ENCODE results near the gene PRIM2.
"Not testable (repeated sequence)": the region's sequence is repeated elsewhere in the genome, so short reads cannot be mapped to it uniquely, and the experiment has no call there.

The PRIM2 gene

DNA sequence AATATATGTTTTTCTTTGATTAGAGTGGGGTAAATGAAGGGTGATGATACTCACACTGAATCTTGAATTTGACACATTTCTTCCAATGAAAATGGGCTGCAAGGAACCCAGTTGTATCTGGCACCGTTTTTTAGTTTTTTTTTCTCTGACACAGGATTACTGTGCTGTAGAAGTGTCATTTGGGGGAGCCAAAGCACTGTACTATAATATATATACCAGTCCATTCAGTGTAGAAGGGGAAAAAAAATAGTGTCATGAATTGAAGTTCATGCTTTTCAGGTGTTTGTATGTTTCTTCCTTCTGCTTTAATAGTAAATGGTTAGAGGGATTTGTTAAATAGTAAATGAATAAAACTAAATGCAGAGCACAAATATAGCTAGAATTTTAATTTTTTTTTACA lies 35.2 kb downstream of the PRIM2 start:
- not testable (repeated sequence) for H3K4me3 ChIP-seq, H3K27ac ChIP-seq

- not testable (repeated sequence) for H3K4me3 ChIP-seq, H3K27ac ChIP-seq
Measured at GRCh38 chr6:57358319-57358718, 40.9 kb downstream of the PRIM2 start.

DNA sequence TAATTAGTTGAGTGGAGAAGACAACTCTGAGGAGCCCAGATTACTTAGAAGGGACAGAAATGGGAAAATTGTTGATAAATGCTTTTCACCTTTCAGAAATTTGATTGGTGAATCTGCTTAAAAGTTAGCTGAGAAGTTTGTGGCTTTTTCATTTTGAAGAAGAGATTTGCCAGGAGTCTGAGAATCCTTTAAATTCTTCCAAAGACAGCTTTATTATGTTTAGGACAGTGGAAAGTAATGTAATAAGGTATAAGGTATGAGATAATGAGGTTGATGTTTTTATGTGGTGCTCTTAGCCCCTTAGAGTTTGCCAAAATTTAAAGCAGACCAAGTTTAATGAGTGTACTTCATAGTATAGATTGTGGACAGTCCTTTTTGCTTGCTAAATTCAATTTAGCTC lies 42.3 kb downstream of the PRIM2 start:
- H3K4me3 ChIP-seq, H3K27ac ChIP-seq: not testable (repeated sequence)

GRCh38 chr6:57362340-57362739 lies 44.9 kb downstream of the PRIM2 start:
- not testable (repeated sequence) for H3K4me3 ChIP-seq, H3K27ac ChIP-seq

GRCh38 chr6:57365076-57365583 lies 47.7 kb downstream of the PRIM2 start:
- H3K4me3 ChIP-seq, H3K27ac ChIP-seq: not testable (repeated sequence)

GRCh38 chr6:57368965-57369731 lies 51.7 kb downstream of the PRIM2 start:
- not testable (repeated sequence) for H3K4me3 ChIP-seq

GRCh38 chr6:57371779-57372178 lies 54.3 kb downstream of the PRIM2 start:
- H3K4me3 ChIP-seq, H3K27ac ChIP-seq: not testable (repeated sequence)

More at GRCh38 chr6:57368965-57369731, 51.7 kb downstream of the PRIM2 start:
- not testable (repeated sequence) for H3K27ac ChIP-seq

- H3K4me3 ChIP-seq, H3K27ac ChIP-seq: not testable (repeated sequence)
Measured at GRCh38 chr6:57374764-57375163, 57.3 kb downstream of the PRIM2 start.

GRCh38 chr6:57376083-57376482 lies 58.7 kb downstream of the PRIM2 start:
- H3K27ac ChIP-seq, H3K4me3 ChIP-seq: not testable (repeated sequence)

DNA sequence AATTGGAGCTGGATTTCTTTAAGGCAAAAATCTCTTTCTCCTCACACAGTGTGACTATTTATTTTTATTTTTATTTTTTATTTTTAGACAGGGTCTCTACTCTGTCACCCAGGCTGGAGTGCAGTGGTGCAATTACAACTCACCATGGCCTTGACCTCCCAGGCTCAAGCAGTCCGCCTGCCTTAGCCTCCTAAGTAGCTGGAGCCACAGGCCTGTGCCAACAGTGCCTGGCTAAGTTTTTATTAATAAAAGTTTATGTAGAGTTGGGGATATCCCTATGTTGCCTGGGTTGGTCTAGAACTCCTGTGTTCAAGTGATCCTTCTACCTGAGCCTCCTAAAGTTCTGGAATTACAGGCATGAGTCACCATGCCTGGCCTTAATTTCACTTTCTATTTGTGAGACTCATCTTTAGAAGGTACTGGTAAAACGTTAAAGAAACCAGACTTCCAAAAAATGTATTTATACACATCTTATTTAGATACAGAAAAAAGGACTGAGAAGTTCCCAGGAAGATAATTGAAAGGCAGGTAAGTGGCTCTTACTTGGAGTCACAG lies 71.7 kb downstream of the PRIM2 start:
- not testable (repeated sequence) for H3K27ac ChIP-seq, H3K4me3 ChIP-seq

- not testable (repeated sequence) for H3K4me3 ChIP-seq, H3K27ac ChIP-seq
Measured at GRCh38 chr6:57390818-57391217, 73.4 kb downstream of the PRIM2 start.

DNA sequence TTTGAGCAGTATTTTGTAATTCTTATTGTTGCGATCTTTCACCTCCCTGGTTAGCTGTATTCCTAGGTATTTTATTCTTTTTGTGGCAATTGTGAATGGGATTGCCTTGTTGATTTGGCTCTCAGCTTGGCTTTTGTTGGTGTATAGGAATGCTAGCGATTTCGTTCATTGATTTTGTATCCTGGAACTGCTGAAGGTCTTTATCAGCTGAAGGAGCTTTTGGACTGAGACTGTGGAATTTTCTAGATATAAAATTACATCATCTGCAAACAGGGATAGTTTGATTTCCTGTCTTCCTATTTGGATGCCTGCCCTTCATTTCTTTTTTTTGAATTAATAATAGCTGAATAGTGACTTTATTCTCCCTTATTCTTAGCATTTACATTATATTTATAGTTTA lies 74.6 kb downstream of the PRIM2 start:
- H3K27ac ChIP-seq, H3K4me3 ChIP-seq: not testable (repeated sequence)

DNA sequence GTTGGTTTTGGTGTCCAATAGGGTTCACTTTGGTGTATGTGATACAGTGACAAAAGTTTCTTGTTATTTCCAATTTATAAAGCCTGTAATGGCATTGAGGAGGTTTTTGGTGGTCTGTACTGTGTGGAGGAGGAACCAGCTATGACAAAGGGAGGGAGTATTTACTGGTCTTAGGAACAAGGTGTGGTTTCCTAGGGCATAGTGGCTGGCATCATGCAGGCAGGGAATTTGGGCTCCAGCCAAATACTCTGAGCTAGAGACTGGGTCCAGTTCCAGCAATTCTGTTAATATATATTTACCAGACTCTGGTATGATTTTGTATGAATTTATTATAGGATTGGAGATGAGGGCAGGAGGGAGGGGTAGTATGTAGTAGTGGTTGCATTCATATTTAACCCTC lies 101.9 kb downstream of the PRIM2 start:
- H3K27ac ChIP-seq, H3K4me3 ChIP-seq: not testable (repeated sequence)

DNA sequence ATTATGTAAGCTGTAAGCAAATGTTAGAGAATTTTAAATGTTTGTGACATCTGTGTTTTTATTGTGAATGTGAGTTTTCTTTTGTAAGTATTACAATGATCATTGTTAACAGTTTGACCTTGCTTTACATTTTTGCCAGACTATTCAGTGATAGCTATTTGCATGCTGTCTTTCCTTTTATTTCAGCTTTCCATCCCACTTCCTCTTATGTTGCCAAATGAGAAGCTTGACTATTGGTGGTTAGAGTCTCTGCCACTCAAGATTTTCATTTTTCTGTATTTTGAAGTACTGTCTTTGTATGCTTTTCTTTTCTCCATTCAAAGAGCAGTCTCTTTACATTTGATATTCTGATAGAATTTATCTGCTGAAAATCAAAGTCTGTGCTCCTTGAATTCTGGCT lies 104.1 kb downstream of the PRIM2 start:
- H3K27ac ChIP-seq, result no peak overlapping the region

DNA sequence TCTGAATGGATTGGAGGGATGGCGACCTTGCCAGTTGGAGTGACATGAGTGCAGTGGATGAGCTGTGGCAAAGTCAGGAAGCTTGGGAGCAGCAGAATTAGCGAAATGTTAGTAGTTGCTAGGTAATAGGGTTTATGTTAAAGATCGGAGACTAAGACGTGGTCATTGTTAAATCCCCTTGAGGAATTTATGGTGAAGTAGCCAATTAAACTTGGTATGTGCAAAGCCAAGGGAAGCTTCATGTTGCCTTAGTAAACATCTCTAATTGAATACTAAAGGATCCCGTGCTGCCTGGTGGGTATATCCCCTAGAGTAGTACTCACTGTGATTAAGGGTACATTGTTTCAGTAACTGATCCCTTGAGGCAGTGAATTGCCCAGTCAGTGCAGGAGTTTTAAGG lies 106.0 kb downstream of the PRIM2 start:
- H3K4me3 ChIP-seq, result no peak overlapping the region
- H3K27ac ChIP-seq, result no peak overlapping the region

More for the DNA sequence above, 104.1 kb downstream of the PRIM2 start:
- no peak overlapping the region for H3K4me3 ChIP-seq

DNA sequence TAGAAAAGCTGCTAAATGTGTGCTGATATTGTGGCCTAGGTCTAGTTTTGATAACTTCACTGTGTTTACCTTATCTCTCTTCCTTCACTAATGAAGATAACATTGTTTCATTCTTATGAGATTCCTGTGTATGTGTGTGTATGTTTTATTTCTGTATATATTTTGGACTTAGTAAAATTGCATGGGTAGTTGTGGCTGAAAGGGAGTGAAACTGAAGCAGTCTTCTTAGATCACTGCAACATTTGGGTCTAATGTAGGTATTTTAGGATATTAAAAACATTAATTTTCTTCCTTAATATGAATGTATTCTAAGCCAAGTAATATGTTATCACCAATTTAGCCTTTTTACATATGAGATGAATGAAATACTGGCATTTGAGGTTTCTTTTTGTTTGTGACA lies 114.3 kb downstream of the PRIM2 start:
- not testable (repeated sequence) for H3K4me3 ChIP-seq
- H3K27ac ChIP-seq, result peak overlapping the region in 2 of 21 experiments; percentile 9 to 49

- Histone ChIP-seq H3K27ac (peak overlapping the region in 1 of 21 experiments; percentile 49), H3K4me3 (no peak overlapping the region)
Measured at GRCh38 chr6:57432157-57432556, 114.7 kb downstream of the PRIM2 start.

GRCh38 chr6:57432919-57433684 lies 115.7 kb downstream of the PRIM2 start:
- Histone ChIP-seq H3K27ac (peak overlapping the region in 1 of 21 experiments; percentile 9), H3K4me3 (no peak overlapping the region)

GRCh38 chr6:57433790-57434189 lies 116.4 kb downstream of the PRIM2 start:
- peak overlapping the region in 1 of 21 experiments; percentile 9 for H3K27ac ChIP-seq
- H3K4me3 ChIP-seq, result not testable (repeated sequence)

DNA sequence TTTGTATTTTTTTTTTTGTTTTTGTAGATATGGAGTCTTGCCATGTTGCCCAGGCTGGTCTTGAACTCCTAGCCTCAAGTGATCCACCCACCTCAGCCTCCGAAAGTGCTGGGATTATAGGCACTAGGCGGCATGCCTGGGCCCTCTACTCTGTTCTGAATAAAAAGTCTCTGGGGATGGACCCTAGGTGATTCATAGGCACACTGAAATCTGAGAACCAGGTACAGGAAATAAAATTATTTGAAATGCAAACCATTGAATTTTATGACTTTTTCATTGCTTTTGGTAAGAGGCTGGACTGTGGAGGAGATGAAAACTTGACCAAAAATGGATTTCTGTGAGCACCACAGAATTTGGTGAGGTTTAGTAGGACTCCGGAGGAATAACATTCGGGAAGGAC lies 117.5 kb downstream of the PRIM2 start:
- H3K4me3 ChIP-seq, result no peak overlapping the region
- H3K27ac ChIP-seq, result no peak overlapping the region
